Cardiac muscle cell (in vitro differentiated cells and primary cell): ENCODE measurements around the gene VASH2. TPM values are rescaled to one million over a fixed set of nuclear protein-coding genes. Genes with fewer than 3 reads are reported as not detected.
A peak's percentile ranks its signal among the peaks of the same experiment; 100 is the strongest.

Experiments
- DNase-seq, 2 donors: peaks; one replicate each; pipeline versions ENCODE4 v3.0.0 to v3.0.0-alpha.2; 2010 to 2017; ENCODE audit warnings: low read depth in 1 of 2, low spot score in 1 of 2
- H3K27ac ChIP-seq: fragments of 200-600 bp; sonication (generic); 2 replicates; pipeline ENCODE4 v1.5.1; 2016
- H3K27me3 ChIP-seq: fragments of 200-600 bp; sonication (generic); 2 replicates; pipeline ENCODE4 v1.6.0; 2016; ENCODE audit warnings: control low read depth
- H3K36me3 ChIP-seq: fragments of 200-600 bp; sonication (generic); 2 replicates; pipeline ENCODE4 v1.5.1; 2016; ENCODE audit warnings: control low read depth
- H3K4me1 ChIP-seq: fragments of 200-600 bp; sonication (generic); 2 replicates; pipeline ENCODE4 v1.8.1; 2017; ENCODE audit warnings: low read depth, mild to moderate bottlenecking, mixed run types
- H3K4me3 ChIP-seq: fragments of 200-600 bp; sonication (generic); 2 replicates; pipeline ENCODE4 v1.5.1; 2016; ENCODE audit warnings: mild to moderate bottlenecking
- H3K9me3 ChIP-seq: fragments of 200-600 bp; sonication (generic); 2 replicates; pipeline ENCODE4 v1.5.1; 2017; ENCODE audit warnings: low read depth, mild to moderate bottlenecking, control low read depth
- polyA plus RNA-seq: library from polyadenylated mRNA; unstranded; fragments of >200 nt; fragmentation: Nextera tagmentation; extraction: Ambion mirVana; gene quantifications from 2 replicates; pipeline ENCODE4 v1.2.1, GENCODE V29; 2016
- total RNA-seq: library from RNA; depleted of rRNA; stranded (reverse); fragments of >200 nt; gene quantifications from 2 replicates; pipeline ENCODE4 v1.2.3, GENCODE V29; 2016
- TF ChIP-seq, protein P1 (sequence below): IDR thresholded peaks from 2 replicates; pipeline ENCODE4 v1.5.1; 2012; ENCODE audit warnings: low read depth, mild to moderate bottlenecking, low read length

Gene VASH2
- total and polyA plus RNA-seq, 2 experiments from 2014 or later: 3.4 to 5.8 TPM

DNA sequence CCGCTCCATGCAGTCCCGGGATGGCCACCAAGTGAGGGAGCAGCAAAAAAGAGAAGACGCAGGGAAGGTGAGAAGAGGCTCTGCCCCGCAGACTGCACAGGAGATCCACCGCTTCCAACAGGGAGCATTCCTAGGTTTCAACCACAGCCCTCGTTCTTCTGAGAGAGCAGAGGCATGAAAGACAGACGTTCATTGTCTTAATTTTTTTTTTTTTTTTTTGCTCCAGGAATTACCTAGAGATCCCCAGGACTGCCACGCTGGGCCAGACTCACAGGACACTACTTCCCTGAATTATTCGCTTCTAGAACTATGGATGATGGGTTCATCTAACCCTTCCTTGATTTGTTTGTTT is 33.2 kb upstream of the VASH2 start:
- H3K27ac ChIP-seq: no peak overlapping the region
- no peaks in the 10 kb centered on the region for H3K36me3 ChIP-seq
- H3K4me3 ChIP-seq: no peak overlapping the region
- DNase-seq: no peak
- H3K4me1 ChIP-seq: no peaks in the 10 kb centered on the region
- no peaks in the 10 kb centered on the region for H3K9me3 ChIP-seq
- TF ChIP-seq, protein P1, sequence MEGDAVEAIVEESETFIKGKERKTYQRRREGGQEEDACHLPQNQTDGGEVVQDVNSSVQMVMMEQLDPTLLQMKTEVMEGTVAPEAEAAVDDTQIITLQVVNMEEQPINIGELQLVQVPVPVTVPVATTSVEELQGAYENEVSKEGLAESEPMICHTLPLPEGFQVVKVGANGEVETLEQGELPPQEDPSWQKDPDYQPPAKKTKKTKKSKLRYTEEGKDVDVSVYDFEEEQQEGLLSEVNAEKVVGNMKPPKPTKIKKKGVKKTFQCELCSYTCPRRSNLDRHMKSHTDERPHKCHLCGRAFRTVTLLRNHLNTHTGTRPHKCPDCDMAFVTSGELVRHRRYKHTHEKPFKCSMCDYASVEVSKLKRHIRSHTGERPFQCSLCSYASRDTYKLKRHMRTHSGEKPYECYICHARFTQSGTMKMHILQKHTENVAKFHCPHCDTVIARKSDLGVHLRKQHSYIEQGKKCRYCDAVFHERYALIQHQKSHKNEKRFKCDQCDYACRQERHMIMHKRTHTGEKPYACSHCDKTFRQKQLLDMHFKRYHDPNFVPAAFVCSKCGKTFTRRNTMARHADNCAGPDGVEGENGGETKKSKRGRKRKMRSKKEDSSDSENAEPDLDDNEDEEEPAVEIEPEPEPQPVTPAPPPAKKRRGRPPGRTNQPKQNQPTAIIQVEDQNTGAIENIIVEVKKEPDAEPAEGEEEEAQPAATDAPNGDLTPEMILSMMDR: no peak
- H3K27me3 ChIP-seq: no peaks in the 10 kb centered on the region

DNA sequence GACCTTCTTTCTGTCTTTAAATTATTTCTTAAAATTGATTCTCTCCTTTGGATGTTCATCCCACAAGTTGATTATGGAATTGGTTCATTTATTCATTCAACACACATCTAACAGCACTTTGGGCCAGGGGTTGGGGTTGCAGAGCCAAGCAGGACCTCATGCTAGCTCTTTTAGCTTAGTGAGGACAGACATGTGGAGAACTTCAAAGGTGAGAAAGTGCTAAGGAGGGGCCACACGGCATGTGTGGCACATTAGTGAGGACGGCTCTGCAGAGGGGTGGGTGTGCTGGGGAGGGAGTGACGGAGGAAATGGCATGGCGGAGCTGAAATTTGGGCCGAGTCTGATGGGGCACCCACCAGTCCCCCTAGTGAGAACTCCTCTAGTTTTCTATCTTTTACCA is 32.5 kb upstream of the VASH2 start:
- no peak overlapping the region for H3K27ac ChIP-seq
- H3K4me1 ChIP-seq: no peaks in the 10 kb centered on the region
- no peak for DNase-seq
- H3K36me3 ChIP-seq: no peaks in the 10 kb centered on the region
- H3K4me3 ChIP-seq: no peak overlapping the region
- H3K9me3 ChIP-seq: no peaks in the 10 kb centered on the region
- H3K27me3 ChIP-seq: no peaks in the 10 kb centered on the region
- TF ChIP-seq, protein P1: no peak

DNA sequence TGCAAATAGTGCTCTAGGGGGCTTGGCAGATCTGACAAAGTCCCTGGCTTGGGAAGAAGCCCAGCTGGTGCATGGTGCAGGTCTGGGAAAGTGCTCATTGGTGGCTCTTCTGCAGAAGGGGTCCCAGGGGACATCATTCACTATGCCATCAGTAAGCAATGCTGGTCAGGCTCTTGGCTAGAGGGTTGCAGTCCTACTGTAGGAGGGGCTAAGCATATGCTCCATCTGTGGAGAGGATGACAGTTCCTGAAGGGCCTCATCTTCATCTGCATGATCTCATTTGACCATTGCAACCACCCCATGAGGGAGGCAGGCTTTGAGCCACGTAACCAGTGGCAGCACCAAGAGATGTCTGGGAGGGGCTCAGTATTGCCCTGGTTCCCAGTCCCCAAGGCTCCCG is 31.5 kb upstream of the VASH2 start:
- no peaks in the 10 kb centered on the region for H3K9me3 ChIP-seq
- DNase-seq: no peak
- H3K36me3 ChIP-seq: no peaks in the 10 kb centered on the region
- H3K4me1 ChIP-seq: no peaks in the 10 kb centered on the region
- no peaks in the 10 kb centered on the region for H3K27me3 ChIP-seq
- H3K4me3 ChIP-seq: no peak overlapping the region
- H3K27ac ChIP-seq: no peak overlapping the region
- TF ChIP-seq, protein P1: no peak

DNA sequence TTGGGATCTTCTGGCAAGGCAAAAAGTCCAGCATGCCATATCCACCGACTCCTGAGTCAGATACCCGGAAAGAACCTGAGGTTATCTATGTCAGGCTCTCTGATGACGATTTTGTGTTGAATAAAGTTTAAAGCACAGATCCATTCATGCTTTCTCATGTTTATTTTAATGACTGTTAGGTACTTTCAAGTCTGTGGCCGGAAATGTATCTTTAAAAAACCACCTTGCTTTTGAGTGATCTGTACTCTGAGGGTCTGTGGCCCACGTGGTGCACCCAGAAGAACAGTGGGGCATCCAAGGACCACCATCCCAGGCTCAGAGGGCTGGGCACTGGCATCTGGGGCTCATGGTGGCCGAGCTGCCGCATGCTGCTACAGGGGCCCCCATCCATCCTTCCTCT is 30.1 kb upstream of the VASH2 start:
- Histone ChIP-seq H3K9me3 (no peaks in the 10 kb centered on the region), H3K27me3 (no peaks in the 10 kb centered on the region), H3K36me3 (no peaks in the 10 kb centered on the region), H3K4me1 (peaks cover 5% of the 10 kb centered on the region), H3K27ac (no peak overlapping the region), H3K4me3 (no peak overlapping the region)
- TF ChIP-seq, protein P1: no peak
- no peak for DNase-seq

DNA sequence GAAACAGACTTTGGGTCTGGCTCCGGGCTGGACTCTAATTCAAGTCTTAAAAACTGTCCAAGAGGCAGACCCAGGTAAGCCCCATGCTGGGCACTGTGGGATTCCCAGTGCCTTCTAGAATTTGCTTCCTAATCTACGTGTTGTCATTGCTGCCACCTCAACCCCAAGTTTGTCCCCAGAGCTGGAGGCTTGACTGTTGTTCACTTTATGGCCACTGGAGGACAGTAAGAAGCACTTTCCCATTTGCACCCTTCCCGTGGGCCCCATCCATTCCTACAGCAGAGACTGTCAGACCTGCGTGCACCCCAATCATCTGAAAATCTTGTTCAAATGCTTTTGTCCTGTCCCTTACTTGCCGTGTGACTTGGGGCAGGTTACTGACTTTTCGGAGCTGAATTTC is 29.4 kb upstream of the VASH2 start:
- Histone ChIP-seq H3K36me3 (no peaks in the 10 kb centered on the region), H3K4me1 (peaks cover 5% of the 10 kb centered on the region), H3K27me3 (no peaks in the 10 kb centered on the region), H3K9me3 (no peaks in the 10 kb centered on the region), H3K27ac (no peak overlapping the region), H3K4me3 (no peak overlapping the region)
- TF ChIP-seq, protein P1: peak; percentile 39
- no peak for DNase-seq

DNA sequence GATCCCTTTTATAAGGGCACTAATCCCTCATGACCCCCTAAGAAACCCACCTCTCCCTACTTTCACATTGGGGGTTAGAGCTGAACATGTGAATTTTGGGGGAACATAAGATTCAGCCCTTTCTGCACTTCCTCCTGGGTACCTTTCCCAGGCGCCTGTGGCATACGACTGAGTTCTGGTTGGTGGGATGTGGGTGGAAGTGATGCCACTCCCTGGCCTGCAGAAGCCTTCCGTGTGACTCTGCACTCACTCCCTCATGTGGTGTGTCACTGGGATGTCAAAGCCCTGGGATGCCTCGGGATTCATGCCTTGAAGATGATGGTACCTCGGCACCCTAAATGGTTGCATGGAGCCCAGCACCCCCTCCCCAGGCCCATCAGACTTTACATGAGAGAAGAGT is 28.3 kb upstream of the VASH2 start:
- no peak for DNase-seq
- Histone ChIP-seq H3K36me3 (no peaks in the 10 kb centered on the region), H3K9me3 (no peaks in the 10 kb centered on the region), H3K27me3 (no peaks in the 10 kb centered on the region), H3K4me3 (no peak overlapping the region), H3K4me1 (peaks cover 5% of the 10 kb centered on the region), H3K27ac (no peak overlapping the region)
- TF ChIP-seq, protein P1: no peak
